Progenitor cell of endocrine pancreas (in vitro differentiated cells): Measurements from ENCODE around the gene UBE3B. TPM values are rescaled to one million over a fixed set of nuclear protein-coding genes. Genes with fewer than 3 reads are reported as not detected.

Source experiments
- DNase-seq: peaks from one replicate; pipeline ENCODE4 v3.0.0; 2021; ENCODE audit warnings: low spot score; ENCODE audit not compliant: unreplicated experiment
- H3K27ac Mint-ChIP-seq: 2 replicates; pipeline ENCODE4 v1.8.0; 2021; ENCODE audit warnings: mild to moderate bottlenecking, moderate library complexity, mixed read lengths
- H3K27me3 Mint-ChIP-seq: 2 replicates; pipeline ENCODE4 v1.8.0; 2021; ENCODE audit warnings: mixed read lengths
- H3K36me3 Mint-ChIP-seq: 2 replicates; pipeline ENCODE4 v1.8.0; 2022; ENCODE audit warnings: mixed read lengths; ENCODE audit not compliant: insufficient read depth
- H3K4me1 Mint-ChIP-seq: 2 replicates; pipeline ENCODE4 v1.8.0; 2021; ENCODE audit warnings: low read depth, mixed read lengths
- H3K4me3 Mint-ChIP-seq: 2 replicates; pipeline ENCODE4 v1.8.0; 2021; ENCODE audit warnings: low read depth, mild to moderate bottlenecking, moderate library complexity, mixed read lengths
- H3K9me3 Mint-ChIP-seq: 2 replicates; pipeline ENCODE4 v1.8.0; 2021; ENCODE audit warnings: low read depth, mixed read lengths
- total RNA-seq: library from RNA; stranded (reverse); gene quantifications from 2 replicates; pipeline ENCODE4 v1.2.1, GENCODE V29; 2021
- TF ChIP-seq, protein P1 (sequence below): fragments of 200-600 bp; sonication (generic); IDR thresholded peaks from one replicate; pipeline ENCODE4 v1.5.0; 2021; ENCODE audit warnings: antibody characterized with exemption, mild to moderate bottlenecking; ENCODE audit not compliant: unreplicated experiment

UBE3B gene
- total RNA-seq, 1 donor from 2014 or later, result 41.8 TPM

DNA sequence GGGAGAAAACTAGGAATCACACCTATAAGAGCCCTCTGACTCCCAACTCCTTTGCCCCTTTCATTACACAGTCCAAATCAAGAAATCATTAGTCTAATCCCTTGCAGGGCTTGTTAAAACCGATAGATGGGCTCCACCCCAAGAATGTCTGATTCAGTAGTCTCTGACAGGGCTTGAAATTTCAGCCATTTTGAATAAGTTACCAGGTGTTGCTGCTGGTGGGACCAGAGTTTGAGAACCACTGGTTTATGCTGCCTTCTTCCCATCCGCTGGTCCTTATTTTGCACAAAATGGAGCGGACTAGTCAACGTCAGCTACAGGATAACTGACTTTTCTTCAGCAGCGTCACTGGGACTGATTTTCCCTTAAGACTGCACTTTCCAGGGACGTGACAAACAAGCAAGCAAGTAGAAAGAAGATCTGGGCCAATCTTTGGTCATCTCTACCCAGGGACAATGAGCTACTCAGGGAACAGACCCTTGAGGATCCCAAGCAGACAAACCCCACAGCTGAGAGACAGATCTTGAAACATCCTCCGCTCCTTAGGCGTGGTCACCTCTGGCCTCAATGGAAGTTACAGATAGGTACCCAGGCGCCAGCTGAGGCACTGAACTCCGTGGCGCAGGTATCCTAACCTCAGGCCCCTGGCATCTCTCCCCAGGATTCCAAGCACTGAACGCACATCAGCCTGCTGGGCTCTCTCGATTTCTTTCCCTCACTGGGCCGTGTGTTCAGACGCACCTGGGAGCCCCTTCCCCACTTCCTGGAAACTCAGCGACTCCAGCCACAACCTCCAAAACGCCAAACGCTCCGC, 1.2 kb upstream of the UBE3B start:
- Mint-ChIP-seq H3K9me3 (no peaks in the 10 kb centered on the region), H3K4me3 (peak overlapping the region; percentile 94), H3K27me3 (no peaks in the 10 kb centered on the region), H3K4me1 (peaks cover 17% of the 10 kb centered on the region), H3K36me3 (no peaks in the 10 kb centered on the region), H3K27ac (peak overlapping the region; percentile 94)
- TF ChIP-seq, protein P1, sequence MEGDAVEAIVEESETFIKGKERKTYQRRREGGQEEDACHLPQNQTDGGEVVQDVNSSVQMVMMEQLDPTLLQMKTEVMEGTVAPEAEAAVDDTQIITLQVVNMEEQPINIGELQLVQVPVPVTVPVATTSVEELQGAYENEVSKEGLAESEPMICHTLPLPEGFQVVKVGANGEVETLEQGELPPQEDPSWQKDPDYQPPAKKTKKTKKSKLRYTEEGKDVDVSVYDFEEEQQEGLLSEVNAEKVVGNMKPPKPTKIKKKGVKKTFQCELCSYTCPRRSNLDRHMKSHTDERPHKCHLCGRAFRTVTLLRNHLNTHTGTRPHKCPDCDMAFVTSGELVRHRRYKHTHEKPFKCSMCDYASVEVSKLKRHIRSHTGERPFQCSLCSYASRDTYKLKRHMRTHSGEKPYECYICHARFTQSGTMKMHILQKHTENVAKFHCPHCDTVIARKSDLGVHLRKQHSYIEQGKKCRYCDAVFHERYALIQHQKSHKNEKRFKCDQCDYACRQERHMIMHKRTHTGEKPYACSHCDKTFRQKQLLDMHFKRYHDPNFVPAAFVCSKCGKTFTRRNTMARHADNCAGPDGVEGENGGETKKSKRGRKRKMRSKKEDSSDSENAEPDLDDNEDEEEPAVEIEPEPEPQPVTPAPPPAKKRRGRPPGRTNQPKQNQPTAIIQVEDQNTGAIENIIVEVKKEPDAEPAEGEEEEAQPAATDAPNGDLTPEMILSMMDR, result no peak
- no peak for DNase-seq

DNA sequence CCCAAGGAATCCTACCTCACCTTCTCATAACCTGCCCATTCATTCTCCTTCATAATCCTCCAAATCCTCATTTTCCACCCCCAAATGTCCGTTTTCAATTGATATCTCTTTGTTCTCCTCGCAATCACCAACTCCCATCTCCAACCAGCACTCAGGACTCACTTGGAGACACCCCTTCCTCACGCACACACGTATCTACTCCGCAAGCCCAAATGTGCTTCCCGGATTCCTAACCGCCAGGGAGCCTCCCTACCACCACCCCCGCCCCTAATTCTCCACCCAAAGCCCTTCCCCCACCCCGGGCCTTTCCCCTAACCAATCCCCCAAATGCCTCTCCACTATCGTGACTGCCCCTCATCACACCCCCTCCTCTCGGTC, 638 bp upstream of the UBE3B start:
- H3K4me3 Mint-ChIP-seq, result peak overlapping the region; percentile 94
- no peaks in the 10 kb centered on the region for H3K9me3 Mint-ChIP-seq
- no peaks in the 10 kb centered on the region for H3K36me3 Mint-ChIP-seq

DNA sequence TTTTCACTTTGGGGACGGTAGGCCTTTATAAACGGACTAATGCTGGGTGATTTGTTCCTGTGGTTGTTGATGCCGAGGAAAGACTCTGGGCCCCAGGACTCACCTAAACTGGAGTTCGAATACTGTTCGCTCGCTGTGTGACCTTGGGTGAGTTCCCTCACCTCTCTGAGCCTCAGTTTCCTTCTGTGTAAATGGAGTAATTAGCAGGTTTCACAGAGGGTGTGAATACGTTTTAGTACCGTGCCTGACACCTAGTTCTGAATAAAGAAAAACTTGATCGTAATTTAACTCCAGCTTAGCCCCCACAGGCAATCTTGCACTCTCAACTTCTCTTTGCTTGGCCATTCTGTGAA, 505 bp downstream of the UBE3B start:
- no peaks in the 10 kb centered on the region for H3K36me3 Mint-ChIP-seq
- peak overlapping the region; percentile 94 for H3K4me3 Mint-ChIP-seq
- H3K27ac Mint-ChIP-seq, result peak overlapping the region; percentile 94
- DNase-seq, result no peak
- peaks cover 17% of the 10 kb centered on the region for H3K4me1 Mint-ChIP-seq
- H3K27me3 Mint-ChIP-seq, result no peaks in the 10 kb centered on the region
- TF ChIP-seq, protein P1, result no peak
- H3K9me3 Mint-ChIP-seq, result no peaks in the 10 kb centered on the region

More for the DNA sequence above, 638 bp upstream of the UBE3B start:
- DNase-seq, result no peak
- no peaks in the 10 kb centered on the region for H3K27me3 Mint-ChIP-seq
- H3K27ac Mint-ChIP-seq, result peak overlapping the region; percentile 94
- TF ChIP-seq, protein P1, result no peak
- peaks cover 17% of the 10 kb centered on the region for H3K4me1 Mint-ChIP-seq

DNA sequence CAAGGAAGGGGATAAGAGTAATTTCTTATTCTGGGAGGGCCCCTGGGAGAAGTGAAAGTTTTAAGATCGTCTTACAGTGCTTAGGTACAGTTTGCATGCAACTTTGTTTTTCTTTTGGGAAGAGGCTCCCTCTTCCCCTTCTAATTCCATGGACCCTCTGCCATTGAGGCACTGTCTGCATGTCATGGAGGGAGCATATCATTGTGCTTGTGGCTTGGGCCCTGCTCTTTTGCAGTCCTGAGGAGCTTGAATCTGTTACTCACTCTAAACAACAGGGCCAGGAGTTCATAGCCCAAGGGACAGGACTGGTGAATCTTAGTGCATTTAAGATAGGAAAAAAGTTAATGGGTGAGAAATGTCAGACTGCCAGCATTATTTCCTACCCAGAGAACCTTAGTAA, 2.3 kb downstream of the UBE3B start:
- no peaks in the 10 kb centered on the region for H3K9me3 Mint-ChIP-seq

DNA sequence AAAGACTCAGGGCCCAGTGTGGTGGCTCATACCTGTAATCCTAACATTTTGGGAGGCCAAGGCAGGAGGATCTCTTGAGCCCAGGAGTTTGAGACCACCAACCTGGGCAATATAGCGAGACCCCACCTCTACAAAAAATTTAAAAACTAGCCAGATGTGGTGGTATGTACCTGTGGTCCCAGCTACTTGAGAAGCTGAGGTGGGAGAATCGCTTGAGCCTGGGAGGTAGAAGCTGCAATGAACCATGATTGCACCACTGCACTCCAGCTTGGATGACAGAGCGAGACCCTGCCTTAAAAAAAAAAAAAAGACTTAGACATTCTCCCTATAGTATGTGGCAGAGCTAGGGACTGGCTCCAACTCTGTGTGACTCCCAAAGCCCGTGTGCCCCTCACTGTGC, 2.9 kb downstream of the UBE3B start:
- no peak overlapping the region for H3K27ac Mint-ChIP-seq
- H3K4me3 Mint-ChIP-seq, result no peak overlapping the region

More for the DNA sequence above, 2.3 kb downstream of the UBE3B start:
- Mint-ChIP-seq H3K36me3 (peaks cover 4% of the 10 kb centered on the region), H3K27ac (no peak overlapping the region), H3K4me3 (peak overlapping the region; percentile 16), H3K27me3 (no peaks in the 10 kb centered on the region), H3K4me1 (peaks cover 17% of the 10 kb centered on the region)
- TF ChIP-seq, protein P1, result no peak
- no peak for DNase-seq

More for the DNA sequence above, 2.9 kb downstream of the UBE3B start:
- H3K27me3 Mint-ChIP-seq, result no peaks in the 10 kb centered on the region
- DNase-seq, result no peak
- TF ChIP-seq, protein P1, result no peak
- no peaks in the 10 kb centered on the region for H3K9me3 Mint-ChIP-seq
- peaks cover 4% of the 10 kb centered on the region for H3K36me3 Mint-ChIP-seq
- peaks cover 17% of the 10 kb centered on the region for H3K4me1 Mint-ChIP-seq
